Kidney (tissue), 14 donors: ENCODE results near the gene CSH1. TPM values are rescaled to one million over a fixed set of nuclear protein-coding genes. Genes with fewer than 3 reads are reported as not detected.

ENCODE experiments used
- DNase-seq, 5 donors: peaks; one replicate each; pipeline ENCODE4 v3.0.0-alpha.2; 2013 to 2020
- FAIRE-seq: peaks from 2 replicates; lab custom pipeline; 2012; peaks lifted over from hg19 to GRCh38; lab: Jason Lieb, UNC
- H3K27ac ChIP-seq, 2 donors: one replicate each; pipeline ENCODE4 v1.7.0; 2013; ENCODE audit warnings: low read depth in 2 of 2, low read length in 2 of 2, inconsistent platforms in 1 of 2
- H3K27me3 ChIP-seq: one replicate; pipeline ENCODE4 v1.7.1; 2013; ENCODE audit warnings: low read length, inconsistent platforms; ENCODE audit not compliant: control insufficient read depth, insufficient read depth
- H3K36me3 ChIP-seq, 3 donors: one replicate each; pipeline versions ENCODE4 v1.7.0 to v1.7.1; 2013; ENCODE audit warnings: low read length in 3 of 3, control low read depth in 1 of 3, inconsistent platforms in 1 of 3; ENCODE audit not compliant: insufficient read depth in 3 of 3, control insufficient read depth in 2 of 3
- H3K4me1 ChIP-seq, 3 donors: one replicate each; pipeline versions ENCODE4 v1.7.0 to v1.7.1; 2013; ENCODE audit warnings: low read length in 3 of 3, inconsistent platforms in 1 of 3, low read depth in 1 of 3; ENCODE audit not compliant: control insufficient read depth in 2 of 3, insufficient read depth in 2 of 3
- H3K4me3 ChIP-seq, 3 donors: one replicate each; pipeline versions ENCODE4 v1.7.0 to v1.8.1; 2013; ENCODE audit warnings: low read length in 3 of 3, control low read depth in 1 of 3, inconsistent platforms in 1 of 3
- H3K9ac ChIP-seq, 3 donors: one replicate each; pipeline versions ENCODE4 v1.7.0 to v1.7.1; 2013; ENCODE audit warnings: low read length in 3 of 3, control low read depth in 1 of 3, inconsistent platforms in 1 of 3
- H3K9me3 ChIP-seq, 3 donors: one replicate each; pipeline versions ENCODE4 v1.7.0 to v1.7.1; 2013; ENCODE audit warnings: low read length in 3 of 3, control low read depth in 1 of 3, inconsistent platforms in 1 of 3; ENCODE audit not compliant: control insufficient read depth in 2 of 3, insufficient read depth in 1 of 3
- CTCF ChIP-seq: IDR thresholded peaks from 3 replicates; pipeline ENCODE4 v1.5.1; 2012; ENCODE audit warnings: mild to moderate bottlenecking, moderate library complexity, borderline replicate concordance; ENCODE audit not compliant: insufficient read depth; ENCODE audit errors: extremely low read depth
- intact Hi-C: fragments of 100-400 bp; cut with DNase I; formaldehyde crosslinking; loops from one replicate; pipeline ENCODE4 v1.11.1; 2022
- polyA plus RNA-seq: library from polyadenylated mRNA; stranded (reverse); fragments of 350-450 nt; fragmentation: Illumina TruSeq; extraction: RNeasy Lipid Tissue Mini Kit (QIAGEN cat#74804); gene quantifications from one replicate; pipeline ENCODE4 v1.2.3, GENCODE V29; 2014; ENCODE audit warnings: low read depth, low replicate concordance; ENCODE audit not compliant: insufficient read depth
- total RNA-seq: library from RNA; stranded (reverse); fragmentation: NEBNext Ultra II Directional; extraction: Animal tissue kit (Norgen Biotek cat#: 25700); gene quantifications from one replicate; pipeline ENCODE4 v1.2.1, GENCODE V29; 2021
- donor health status: control.
- donor health status: control.
- donor health status: control.
- donor health status: control.
- donor health status: control.
- donor health status: DM: yes; HTN: yes; CAD: no.
- donor health status: Normal renal cell carcinoma (clear cell type).

The CSH1 gene
- total and polyA plus RNA-seq, 2 donors from 2014 or later, result not detected

- H3K27ac ChIP-seq, result peak overlapping the region in 1 of 2 donors; percentile 28
- FAIRE-seq, result no peak
- H3K9ac ChIP-seq, result no peak overlapping the region
Observed at GRCh38 chr17:63930951-63931575, 34.7 kb upstream of the CSH1 start.

GRCh38 chr17:63929860-63930766, 33.7 kb upstream of the CSH1 start:
- FAIRE-seq, result no peak
- Histone ChIP-seq H3K4me3 (no peak overlapping the region), H3K9me3 (no peaks in the 10 kb centered on the region), H3K27ac (no peak overlapping the region), H3K4me1 (peaks cover 0 to 6% (median 0%) of the 10 kb centered on the region in 3 donors), H3K27me3 (no peaks in the 10 kb centered on the region), H3K36me3 (no peaks in the 10 kb centered on the region), H3K9ac (no peak overlapping the region)
- intact Hi-C loops, result no loop called here
- TF ChIP-seq CTCF, result no peak
- DNase-seq, result peak in 3 of 5 donors; percentile 7 to 71 (median 33)

More at GRCh38 chr17:63930951-63931575, 34.7 kb upstream of the CSH1 start:
- H3K9me3 ChIP-seq, result no peaks in the 10 kb centered on the region
- peaks cover 0 to 6% (median 0%) of the 10 kb centered on the region in 3 donors for H3K4me1 ChIP-seq
- no peaks in the 10 kb centered on the region for H3K27me3 ChIP-seq
- peak in 3 of 5 donors; percentile 19 to 93 (median 53) for DNase-seq
- TF ChIP-seq CTCF, result no peak
- no peak overlapping the region for H3K4me3 ChIP-seq
- intact Hi-C loops, result no loop called here
- no peaks in the 10 kb centered on the region for H3K36me3 ChIP-seq

- DNase-seq (peak in 1 of 5 donors; percentile 56), FAIRE-seq (no peak)
- Histone ChIP-seq H3K36me3 (no peaks in the 10 kb centered on the region), H3K27me3 (no peaks in the 10 kb centered on the region), H3K4me1 (peaks cover 0 to 6% (median 0%) of the 10 kb centered on the region in 3 donors), H3K4me3 (no peak overlapping the region), H3K27ac (no peak overlapping the region), H3K9me3 (no peaks in the 10 kb centered on the region), H3K9ac (no peak overlapping the region)
- no peak for TF ChIP-seq CTCF
- intact Hi-C loops, result no loop called here
Observed at GRCh38 chr17:63928966-63929695, 32.8 kb upstream of the CSH1 start.
